Glutamatergic neuron (in vitro differentiated cells): ENCODE measurements around the gene E2F7. TPM values are rescaled to one million over a fixed set of nuclear protein-coding genes. Genes with fewer than 3 reads are reported as not detected.
"Not testable (repeated sequence)": the region's sequence is repeated elsewhere in the genome, so short reads cannot be mapped to it uniquely, and the experiment has no call there.

Experiments used
- DNase-seq: peaks from one replicate; pipeline ENCODE4 v3.0.0; 2022
- H3K27ac Mint-ChIP-seq: one replicate; pipeline ENCODE4 v1.8.0; 2020; ENCODE audit warnings: mild to moderate bottlenecking, mixed read lengths, inconsistent platforms; ENCODE audit not compliant: unreplicated experiment
- H3K27me3 Mint-ChIP-seq: one replicate; pipeline ENCODE4 v1.8.0; 2020; ENCODE audit warnings: mild to moderate bottlenecking, moderate library complexity, mixed read lengths, inconsistent platforms; ENCODE audit not compliant: unreplicated experiment
- H3K36me3 Mint-ChIP-seq: one replicate; pipeline ENCODE4 v1.8.0; 2020; ENCODE audit warnings: mild to moderate bottlenecking, mixed read lengths, inconsistent platforms; ENCODE audit not compliant: unreplicated experiment
- H3K4me1 Mint-ChIP-seq: one replicate; pipeline ENCODE4 v1.8.0; 2020; ENCODE audit warnings: mild to moderate bottlenecking, low read depth, mixed read lengths, inconsistent platforms; ENCODE audit not compliant: unreplicated experiment
- H3K4me3 Mint-ChIP-seq: one replicate; pipeline ENCODE4 v1.8.0; 2020; ENCODE audit warnings: mild to moderate bottlenecking, mixed read lengths, inconsistent platforms; ENCODE audit not compliant: unreplicated experiment
- H3K9me3 Mint-ChIP-seq: one replicate; pipeline ENCODE4 v1.8.0; 2020; ENCODE audit warnings: mild to moderate bottlenecking, moderate library complexity, mixed read lengths, inconsistent platforms; ENCODE audit not compliant: unreplicated experiment
- CTCF ChIP-seq: fragments of 200-600 bp; sonication (generic); IDR thresholded peaks from one replicate; pipeline ENCODE4 v1.5.0; 2021; ENCODE audit not compliant: partially characterized antibody, unreplicated experiment
- total RNA-seq: library from RNA; stranded (reverse); fragmentation: NEBNext Ultra II Directional; extraction: Animal tissue kit (Norgen Biotek cat#: 25700); gene quantifications from one replicate; pipeline ENCODE4 v1.2.1, GENCODE V29; 2021; ENCODE audit not compliant: unreplicated experiment

E2F7 gene
- total RNA-seq, 1 donor from 2014 or later: 4.2 TPM

DNA sequence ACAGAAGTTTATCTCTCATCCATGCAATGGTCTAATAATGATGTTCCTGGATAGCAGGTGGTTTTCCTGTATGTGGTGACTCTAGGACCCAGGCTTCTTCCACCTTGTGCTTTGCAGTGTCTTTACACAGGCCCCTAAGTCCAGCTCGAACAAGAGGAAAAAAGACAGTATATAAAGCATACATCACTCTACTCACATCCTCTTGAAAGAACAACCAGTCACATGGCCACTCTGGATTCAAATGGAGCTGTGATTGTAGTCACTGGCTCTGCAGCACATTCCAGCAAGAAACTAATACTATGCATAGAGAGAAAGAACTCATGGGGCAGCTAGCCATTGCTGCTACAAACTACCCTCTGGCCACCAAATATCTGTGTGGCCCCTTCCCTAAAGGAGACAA is 11.5 kb upstream of the E2F7 start:
- no peak for TF ChIP-seq CTCF
- H3K27me3 Mint-ChIP-seq: no peaks in the 10 kb centered on the region
- no peak overlapping the region for H3K27ac Mint-ChIP-seq
- no peaks in the 10 kb centered on the region for H3K36me3 Mint-ChIP-seq
- no peak for DNase-seq
- H3K9me3 Mint-ChIP-seq: peaks cover 2% of the 10 kb centered on the region
- H3K4me3 Mint-ChIP-seq: no peak overlapping the region
- H3K4me1 Mint-ChIP-seq: peaks cover 3% of the 10 kb centered on the region

DNA sequence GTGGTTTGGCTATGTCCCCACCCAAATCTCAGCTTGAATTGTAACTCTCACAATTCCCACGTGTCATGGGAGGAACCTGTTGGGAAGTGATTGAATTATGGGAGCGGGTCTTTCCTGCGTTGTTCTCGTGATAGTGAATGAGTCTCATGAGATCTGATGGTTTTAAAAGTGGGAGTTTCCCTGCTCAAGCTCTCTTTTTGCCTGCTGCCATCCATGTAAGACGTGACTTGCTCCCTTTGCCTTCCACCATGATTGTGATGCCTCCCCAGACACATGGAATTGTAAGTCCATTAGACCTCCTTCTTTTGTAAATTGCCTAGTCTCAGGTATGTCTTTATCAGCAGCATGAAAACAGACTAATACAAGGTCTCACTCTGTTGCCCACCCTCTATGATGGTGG is 8.5 kb upstream of the E2F7 start:
- peaks cover 13% of the 10 kb centered on the region for H3K4me1 Mint-ChIP-seq
- H3K27ac Mint-ChIP-seq, DNase-seq, H3K27me3 Mint-ChIP-seq, H3K4me3 Mint-ChIP-seq, H3K9me3 Mint-ChIP-seq, H3K36me3 Mint-ChIP-seq: not testable (repeated sequence)

DNA sequence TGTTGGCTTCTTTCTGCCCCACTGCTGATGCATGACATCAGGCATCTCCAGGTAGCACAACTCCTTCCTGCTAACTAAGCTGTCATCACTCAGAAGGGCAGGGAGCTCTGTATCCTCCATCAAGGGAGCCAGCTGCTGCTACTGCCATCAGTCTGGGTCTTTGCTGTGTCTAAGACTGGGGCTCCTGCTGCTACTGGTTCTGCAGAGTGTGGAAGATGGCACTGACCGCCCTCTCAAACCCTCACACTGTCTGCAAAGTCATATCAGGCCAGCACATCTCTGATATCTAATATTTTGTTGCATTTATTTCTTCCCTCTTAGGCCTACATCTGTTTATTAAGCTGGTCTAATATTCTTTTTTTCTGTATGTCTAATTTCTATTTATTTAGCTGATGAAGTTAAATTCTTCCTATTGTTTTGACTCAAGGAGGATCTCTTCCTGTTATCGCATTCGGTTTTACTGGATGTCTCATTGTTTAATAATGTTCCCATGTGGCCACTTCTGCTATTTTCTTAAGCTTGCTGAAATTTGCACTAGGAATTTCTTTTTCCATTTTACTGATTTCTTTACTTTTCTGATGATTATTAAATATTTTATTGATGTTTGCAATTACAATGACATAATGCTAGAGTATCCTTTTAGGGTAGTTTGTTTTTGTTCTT is 7.6 kb upstream of the E2F7 start:
- peaks cover 13% of the 10 kb centered on the region for H3K4me1 Mint-ChIP-seq
- H3K36me3 Mint-ChIP-seq: no peaks in the 10 kb centered on the region

DNA sequence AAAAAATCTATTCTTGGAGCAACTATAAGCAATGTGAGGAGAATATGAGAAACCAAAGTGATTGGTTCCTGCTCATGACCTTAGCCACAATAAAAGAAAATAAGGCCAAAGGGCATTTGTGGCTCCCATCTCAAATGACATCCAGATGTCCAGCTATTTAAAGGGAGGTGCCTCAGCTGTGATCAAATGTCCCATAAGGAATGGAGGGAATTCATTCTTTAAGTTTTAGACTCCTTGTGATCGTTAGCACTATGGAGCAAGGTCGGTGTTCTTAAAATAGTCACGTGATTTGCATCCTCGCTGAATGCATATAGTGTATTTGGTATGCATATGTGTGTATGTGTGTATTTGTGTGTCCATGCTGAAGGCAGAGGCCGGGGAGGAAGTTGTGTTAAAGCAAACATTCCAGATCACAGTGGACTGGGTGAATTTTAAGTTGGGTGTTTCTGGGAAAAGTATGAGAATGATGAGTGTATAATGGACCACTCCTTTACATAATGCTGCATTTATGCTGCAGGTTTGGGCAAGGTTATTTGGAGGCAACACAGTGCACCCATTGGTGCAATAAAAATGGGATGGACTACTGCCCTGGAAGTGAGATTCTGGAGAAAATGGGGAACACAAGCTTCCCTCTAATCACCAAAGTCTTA is 5.6 kb upstream of the E2F7 start:
- Mint-ChIP-seq H3K4me3 (no peak overlapping the region), H3K9me3 (peaks cover 2% of the 10 kb centered on the region), H3K4me1 (peaks cover 14% of the 10 kb centered on the region), H3K27me3 (peaks cover 3% of the 10 kb centered on the region), H3K27ac (no peak overlapping the region), H3K36me3 (no peaks in the 10 kb centered on the region)
- no peak for TF ChIP-seq CTCF
- DNase-seq: no peak

More for the DNA sequence above, 7.6 kb upstream of the E2F7 start:
- no peak overlapping the region for H3K27ac Mint-ChIP-seq
- H3K27me3 Mint-ChIP-seq: peaks cover 1% of the 10 kb centered on the region
- peaks cover 2% of the 10 kb centered on the region for H3K9me3 Mint-ChIP-seq
- no peak for TF ChIP-seq CTCF
- H3K4me3 Mint-ChIP-seq: no peak overlapping the region
- DNase-seq: no peak

- Mint-ChIP-seq H3K27me3 (peaks cover 5% of the 10 kb centered on the region), H3K36me3 (no peaks in the 10 kb centered on the region), H3K4me3 (no peak overlapping the region), H3K4me1 (peaks cover 14% of the 10 kb centered on the region), H3K9me3 (peaks cover 2% of the 10 kb centered on the region), H3K27ac (no peak overlapping the region)
- no peak for DNase-seq
- no peak for TF ChIP-seq CTCF
Measured at GRCh38 chr12:77070382-77070781, 5.0 kb upstream of the E2F7 start.
